ENCODE measurements around the gene TBC1D32.

The TBC1D32 gene

DNA sequence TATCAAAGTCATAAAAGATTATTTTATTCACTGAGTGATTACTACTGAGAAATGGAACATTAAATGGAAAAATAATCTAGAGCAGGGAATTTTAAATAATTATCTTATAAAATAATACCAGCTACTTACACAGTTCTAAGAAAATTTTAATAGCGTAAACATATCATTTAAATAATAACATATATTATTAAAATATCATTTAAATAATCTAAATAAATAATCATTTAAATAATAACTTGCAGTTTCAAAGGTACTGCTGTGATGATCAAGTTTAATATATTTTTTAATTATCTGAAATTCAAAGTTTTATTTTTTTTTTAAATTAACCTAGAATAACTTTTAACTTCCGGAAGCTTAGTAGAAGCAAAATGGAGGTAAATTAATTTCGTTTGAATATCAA lies 301.2 kb downstream of the TBC1D32 start:
- in situ Hi-C loops (cut with HindIII; ENCODE audit: low sequenced_read_pairs), result no loop called here

DNA sequence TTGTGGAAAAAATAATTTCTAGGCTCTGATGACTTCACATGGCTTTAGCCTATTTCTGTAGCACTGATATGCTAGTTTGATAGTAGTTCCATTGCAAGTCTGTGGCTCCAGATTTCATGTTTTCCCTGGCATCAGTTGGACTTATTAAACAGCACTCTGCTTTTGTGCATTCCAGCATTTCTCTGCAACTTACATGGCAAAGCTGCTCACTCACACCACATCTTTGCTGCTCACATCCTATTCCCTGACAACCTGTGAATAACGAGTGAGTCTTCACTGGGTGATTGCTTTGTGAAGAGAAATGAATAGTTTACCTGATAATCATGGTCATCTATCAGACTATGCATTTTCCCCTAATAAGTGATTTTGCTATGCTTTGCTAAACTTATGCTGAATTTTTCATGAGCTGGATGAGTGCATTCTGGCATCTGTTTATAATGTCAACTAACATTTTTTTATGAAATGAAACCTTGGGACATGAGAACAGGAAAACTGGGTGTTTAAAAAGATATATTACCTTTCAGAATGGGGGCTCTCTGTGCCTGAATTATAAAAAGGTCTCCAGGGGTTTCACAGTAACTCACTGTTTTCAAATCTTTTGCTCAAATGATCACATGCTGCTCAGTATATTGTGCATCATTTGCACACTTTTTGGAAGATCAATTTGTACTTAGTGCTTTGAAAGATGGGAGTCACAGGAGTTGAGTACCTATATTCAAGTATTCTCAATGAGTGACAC lies 301.8 kb downstream of the TBC1D32 start:
- in situ Hi-C loops (cut with HindIII; ENCODE audit: low sequenced_read_pairs), result no loop called here

All from endothelial cell of hepatic sinusoid (primary cell).